GM21576 (cell line): ENCODE measurements around the gene C1QTNF9B.
"Not testable (repeated sequence)": the region's sequence is repeated elsewhere in the genome, so short reads cannot be mapped to it uniquely, and the experiment has no call there.

Experiments
- ATAC-seq: cut with Tn5 transposase; IDR thresholded peaks from one replicate; pipeline ENCODE4 v1.9.1; 2021; ENCODE audit warnings: mild to moderate bottlenecking, moderate library complexity; ENCODE audit not compliant: unreplicated experiment

Gene C1QTNF9B

GRCh38 chr13:23897452-23897919, at the start of gene C1QTNF9B:
Gene C1QTNF9B, minus strand, starts transcription at chr13:23897502.
- ATAC-seq = not testable (repeated sequence)

- ATAC-seq = no peak
Observed at GRCh38 chr13:23946900-23947299, 49.6 kb upstream of the C1QTNF9B start.

GRCh38 chr13:23946067-23946466, 48.8 kb upstream of the C1QTNF9B start:
- ATAC-seq = no peak

GRCh38 chr13:23945612-23946011, 48.3 kb upstream of the C1QTNF9B start:
- ATAC-seq = no peak

DNA sequence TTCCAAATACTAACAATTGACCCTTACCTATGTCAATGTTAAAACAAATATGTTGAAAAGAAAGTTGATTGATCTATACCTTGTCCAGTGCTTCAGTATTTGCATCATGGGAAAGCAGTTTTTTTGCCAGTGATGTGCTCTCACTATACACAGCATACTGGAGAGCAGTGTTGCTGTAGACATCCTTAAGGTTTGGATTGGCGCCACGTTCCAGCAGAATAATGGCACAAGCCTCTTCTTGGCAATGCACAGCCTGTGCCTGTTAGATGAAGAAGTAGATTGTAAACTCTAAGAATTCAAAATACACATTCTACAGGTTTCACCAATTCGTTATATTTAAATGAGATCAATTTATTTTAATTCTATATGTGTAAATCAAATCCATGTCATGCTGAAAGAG, 43.9 kb upstream of the C1QTNF9B start:
- ATAC-seq = no peak

DNA sequence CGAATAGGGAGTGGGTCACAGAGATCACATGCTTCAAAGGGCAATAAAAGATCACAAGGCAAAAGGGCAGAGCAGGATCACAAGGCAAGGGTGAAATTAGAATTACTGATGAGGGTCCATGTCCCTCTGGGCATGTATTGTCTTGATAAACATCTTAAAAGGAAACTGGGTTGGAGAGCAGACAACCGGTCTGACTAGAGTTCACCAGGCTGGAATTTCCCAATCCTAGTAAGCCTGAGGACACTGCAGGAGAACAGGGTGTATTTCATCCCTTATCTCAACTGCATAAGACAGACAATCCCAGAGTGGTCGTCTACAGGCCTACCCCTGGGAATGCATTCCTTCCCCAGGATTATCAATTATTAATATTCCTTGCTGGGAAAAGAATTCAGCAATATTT, 42.4 kb upstream of the C1QTNF9B start:
- not testable (repeated sequence) for ATAC-seq

DNA sequence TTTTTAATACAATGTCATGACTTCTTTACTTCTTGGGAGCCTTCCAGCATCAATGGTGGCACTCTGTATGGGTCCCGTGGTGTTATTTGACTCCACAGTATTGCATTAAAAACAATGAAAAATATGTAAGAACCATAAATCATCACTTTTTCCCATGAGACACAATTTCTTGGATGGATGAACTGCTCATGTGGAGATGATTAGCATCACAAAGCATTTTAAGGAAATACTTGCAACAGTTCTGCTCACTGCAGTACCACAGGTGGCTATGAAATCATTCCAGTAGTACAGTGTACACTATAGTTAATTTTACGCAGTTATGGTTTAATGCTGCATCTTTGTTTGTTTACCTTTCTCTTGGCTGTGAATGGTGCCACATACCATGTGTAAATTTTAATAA, 37.2 kb upstream of the C1QTNF9B start:
- no peak for ATAC-seq

DNA sequence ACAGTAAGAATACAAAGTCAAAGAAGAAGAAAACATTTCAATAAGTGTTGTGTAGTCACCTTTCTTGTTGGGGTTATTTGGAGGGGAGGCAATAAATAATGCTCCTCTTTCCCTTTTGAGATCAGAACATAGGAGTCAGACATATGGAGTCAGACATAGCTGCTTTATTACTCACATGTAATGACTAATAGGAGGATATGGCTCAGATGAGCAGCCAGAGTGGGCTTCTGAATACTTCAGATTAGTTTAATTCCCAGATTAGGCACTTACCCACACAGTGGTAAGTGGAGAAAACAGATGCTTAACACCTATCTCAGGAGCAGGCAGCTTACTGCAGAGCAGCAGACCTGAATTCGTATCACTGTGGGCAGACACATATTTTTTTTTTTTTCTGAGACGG, 31.7 kb upstream of the C1QTNF9B start:
- ATAC-seq = no peak

- no peak for ATAC-seq
Observed at GRCh38 chr13:23923031-23923430, 25.7 kb upstream of the C1QTNF9B start.

DNA sequence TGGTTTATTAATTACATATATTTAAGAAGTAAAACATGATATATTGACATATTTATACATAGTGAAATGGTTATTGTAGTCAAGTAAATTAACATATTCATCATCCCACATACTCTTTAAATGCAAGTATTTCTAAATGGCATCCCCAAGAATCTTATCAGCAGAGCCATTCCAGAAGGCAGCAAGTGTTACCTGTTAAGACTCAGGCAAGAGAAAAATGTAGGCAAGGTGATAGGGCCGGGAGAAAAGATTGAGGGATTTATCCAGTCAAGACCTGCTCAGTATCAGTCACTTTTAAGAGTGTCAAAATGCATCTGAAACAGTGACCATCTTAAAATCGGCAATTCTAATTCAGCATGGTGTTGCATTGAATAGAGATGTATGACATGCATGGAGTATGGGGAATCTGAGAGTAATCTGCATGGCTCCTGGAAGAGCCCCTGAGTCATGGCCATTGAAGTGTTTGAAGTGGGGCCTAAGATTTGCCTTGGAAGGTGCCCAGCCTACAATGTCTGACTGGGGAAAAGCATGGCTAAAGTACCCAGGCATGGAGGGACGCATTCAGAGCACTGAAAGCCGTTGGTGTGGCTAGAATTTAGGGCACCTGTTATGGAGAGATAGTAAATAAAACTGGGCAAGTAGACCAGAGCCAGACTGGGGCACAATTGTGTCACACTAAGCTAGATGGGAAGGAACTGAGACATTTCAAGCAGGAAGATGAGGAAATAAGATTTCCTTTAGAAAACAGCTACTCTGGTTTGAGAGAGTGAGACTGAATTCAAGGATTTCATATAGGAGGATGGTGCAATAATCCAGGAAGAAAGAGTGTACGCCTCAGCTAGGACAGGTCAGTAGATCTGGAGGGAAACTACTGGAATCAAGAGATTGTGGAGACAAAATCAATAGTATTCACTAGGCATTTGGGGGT, 25.0 kb upstream of the C1QTNF9B start:
- no peak for ATAC-seq

DNA sequence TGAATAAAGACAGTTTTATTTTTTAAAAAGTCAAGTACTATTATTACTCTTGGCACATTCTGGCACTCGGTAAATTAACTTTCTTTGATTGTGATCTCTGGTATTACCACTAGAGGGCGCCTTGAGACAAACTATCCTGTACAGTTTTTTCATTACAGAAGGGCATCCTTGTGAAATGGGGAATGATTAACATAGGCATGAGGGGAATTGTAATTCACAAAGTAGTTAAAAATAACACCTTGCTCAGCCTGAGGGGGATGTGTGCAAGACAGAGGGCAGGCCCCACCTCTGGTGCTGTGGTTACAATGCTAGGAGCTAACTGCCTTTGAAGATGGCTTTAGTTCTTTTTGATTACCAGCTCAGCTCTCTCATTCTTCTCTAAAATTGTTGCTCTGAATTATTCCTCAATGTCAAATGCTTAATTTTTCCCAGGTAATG, 24.2 kb upstream of the C1QTNF9B start:
- no peak for ATAC-seq

- no peak for ATAC-seq
Observed at GRCh38 chr13:23919006-23919405, 21.7 kb upstream of the C1QTNF9B start.

- ATAC-seq = no peak
Observed at GRCh38 chr13:23918208-23918607, 20.9 kb upstream of the C1QTNF9B start.

DNA sequence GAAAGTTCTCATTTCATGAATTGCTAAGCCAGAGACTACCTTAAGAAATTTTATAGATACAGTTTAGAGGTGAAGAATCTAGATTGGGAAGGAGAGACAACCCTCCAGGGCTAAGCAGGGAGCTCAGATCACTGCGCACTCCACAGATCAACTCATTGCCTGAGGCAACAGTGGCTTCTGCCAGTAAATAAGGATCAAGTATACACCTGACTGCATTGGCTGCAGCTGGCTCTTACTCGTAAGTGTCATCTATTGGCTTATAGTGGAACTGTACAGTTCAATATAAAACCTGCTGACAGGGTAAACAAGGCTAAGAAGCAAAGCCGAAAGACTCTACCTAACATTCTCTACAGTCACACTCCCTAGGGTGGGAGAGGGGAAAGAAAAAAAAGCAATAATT, 18.0 kb upstream of the C1QTNF9B start:
- no peak for ATAC-seq

GRCh38 chr13:23912469-23912868, 15.2 kb upstream of the C1QTNF9B start:
- ATAC-seq = no peak

DNA sequence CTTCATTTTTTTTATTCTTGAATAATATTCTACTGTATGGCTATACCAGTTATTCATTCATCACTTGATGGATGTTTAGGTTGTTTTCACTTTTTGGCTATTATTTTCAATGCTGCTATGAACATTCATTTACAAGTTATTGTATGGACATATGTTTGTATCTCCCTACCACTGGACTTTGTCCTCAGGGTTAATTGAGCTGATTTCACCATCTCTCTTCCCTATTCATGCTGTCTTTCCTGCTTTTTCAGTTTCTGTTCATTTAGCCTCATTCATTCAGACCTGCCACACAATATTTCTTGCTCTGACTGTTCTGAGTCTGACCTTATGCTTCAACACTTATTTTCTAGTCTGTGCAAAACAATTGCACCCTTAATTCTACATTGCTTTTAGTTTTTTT, 12.3 kb upstream of the C1QTNF9B start:
- ATAC-seq = no peak

- no peak for ATAC-seq
Observed at GRCh38 chr13:23905766-23906165, 8.5 kb upstream of the C1QTNF9B start.

- ATAC-seq = no peak
Observed at GRCh38 chr13:23903906-23904280, 6.6 kb upstream of the C1QTNF9B start.

- ATAC-seq = no peak
Observed at GRCh38 chr13:23902975-23903905, 5.9 kb upstream of the C1QTNF9B start.

GRCh38 chr13:23901365-23901764, 4.1 kb upstream of the C1QTNF9B start:
- ATAC-seq = no peak

DNA sequence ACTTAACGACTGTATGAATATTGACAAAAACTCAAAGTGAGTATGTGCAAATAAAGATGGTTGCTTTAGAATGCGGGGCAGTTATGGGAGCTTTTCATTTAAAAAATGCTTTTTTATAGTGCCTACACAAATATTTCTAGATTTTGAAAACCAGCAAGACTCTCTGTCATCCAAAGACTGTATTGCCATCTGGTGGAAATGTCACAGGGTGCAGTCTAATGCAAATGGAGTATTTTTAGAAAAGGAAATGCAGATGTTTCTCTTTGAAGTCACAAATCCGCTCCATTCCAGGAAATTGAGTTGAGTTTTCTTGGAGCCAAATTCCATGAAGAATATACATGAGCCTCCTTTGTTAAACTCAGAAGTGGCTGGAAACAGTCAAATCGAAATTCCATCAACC, 2.3 kb upstream of the C1QTNF9B start:
- no peak for ATAC-seq

GRCh38 chr13:23898101-23898500, 799 bp upstream of the C1QTNF9B start:
- no peak for ATAC-seq
